ENCODE data around the gene SLFNL1. TPM values are rescaled to one million over a fixed set of nuclear protein-coding genes. Genes with fewer than 3 reads are reported as not detected.

The SLFNL1 gene
- total and polyA plus RNA-seq, 2 experiments from 2014 or later: 0.14 to 0.29 TPM

DNA sequence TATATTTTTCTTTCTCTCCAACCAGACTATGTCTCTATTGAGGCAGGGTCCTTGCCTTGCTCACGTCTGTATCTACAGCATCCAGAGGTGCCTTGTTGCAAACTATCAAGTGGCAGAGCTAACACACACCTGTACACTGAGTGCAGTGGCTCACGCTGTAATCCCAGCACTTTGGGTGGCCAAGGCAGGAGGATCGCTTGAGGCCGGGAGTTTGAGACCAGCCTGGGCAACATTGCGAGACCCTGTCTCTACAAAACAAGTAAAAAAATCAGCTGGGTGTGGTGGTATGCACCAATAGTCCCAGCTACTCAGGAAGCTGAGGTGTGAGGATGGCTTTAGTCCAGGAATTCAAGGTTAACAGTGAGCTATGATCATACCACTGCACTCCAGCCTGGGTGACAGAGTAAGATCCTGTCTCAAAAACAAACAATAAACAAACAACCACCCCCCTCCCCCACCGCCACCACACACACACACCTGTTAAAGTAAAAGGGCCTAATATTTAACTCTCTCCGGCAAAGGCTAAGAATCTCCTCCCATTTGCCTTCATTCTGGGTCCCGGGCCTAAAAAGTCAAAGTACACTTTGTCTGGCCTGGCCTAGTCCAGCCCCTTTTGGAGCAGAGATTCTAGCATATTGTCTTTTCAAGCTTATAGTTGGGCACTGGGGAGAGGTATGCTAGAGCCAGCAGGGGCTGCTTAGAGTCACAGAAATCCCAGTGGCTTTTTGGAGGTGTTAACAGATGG, 9.5 kb upstream of the SLFNL1 start (continued):
- TF ChIP-seq, protein P1, sequence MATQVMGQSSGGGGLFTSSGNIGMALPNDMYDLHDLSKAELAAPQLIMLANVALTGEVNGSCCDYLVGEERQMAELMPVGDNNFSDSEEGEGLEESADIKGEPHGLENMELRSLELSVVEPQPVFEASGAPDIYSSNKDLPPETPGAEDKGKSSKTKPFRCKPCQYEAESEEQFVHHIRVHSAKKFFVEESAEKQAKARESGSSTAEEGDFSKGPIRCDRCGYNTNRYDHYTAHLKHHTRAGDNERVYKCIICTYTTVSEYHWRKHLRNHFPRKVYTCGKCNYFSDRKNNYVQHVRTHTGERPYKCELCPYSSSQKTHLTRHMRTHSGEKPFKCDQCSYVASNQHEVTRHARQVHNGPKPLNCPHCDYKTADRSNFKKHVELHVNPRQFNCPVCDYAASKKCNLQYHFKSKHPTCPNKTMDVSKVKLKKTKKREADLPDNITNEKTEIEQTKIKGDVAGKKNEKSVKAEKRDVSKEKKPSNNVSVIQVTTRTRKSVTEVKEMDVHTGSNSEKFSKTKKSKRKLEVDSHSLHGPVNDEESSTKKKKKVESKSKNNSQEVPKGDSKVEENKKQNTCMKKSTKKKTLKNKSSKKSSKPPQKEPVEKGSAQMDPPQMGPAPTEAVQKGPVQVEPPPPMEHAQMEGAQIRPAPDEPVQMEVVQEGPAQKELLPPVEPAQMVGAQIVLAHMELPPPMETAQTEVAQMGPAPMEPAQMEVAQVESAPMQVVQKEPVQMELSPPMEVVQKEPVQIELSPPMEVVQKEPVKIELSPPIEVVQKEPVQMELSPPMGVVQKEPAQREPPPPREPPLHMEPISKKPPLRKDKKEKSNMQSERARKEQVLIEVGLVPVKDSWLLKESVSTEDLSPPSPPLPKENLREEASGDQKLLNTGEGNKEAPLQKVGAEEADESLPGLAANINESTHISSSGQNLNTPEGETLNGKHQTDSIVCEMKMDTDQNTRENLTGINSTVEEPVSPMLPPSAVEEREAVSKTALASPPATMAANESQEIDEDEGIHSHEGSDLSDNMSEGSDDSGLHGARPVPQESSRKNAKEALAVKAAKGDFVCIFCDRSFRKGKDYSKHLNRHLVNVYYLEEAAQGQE (IDR thresholded peaks at IDR 0.05; ENCODE audit: unreplicated experiment): no peak
- TF ChIP-seq POLR2AphosphoS5 (IDR thresholded peaks at IDR 0.05; ENCODE audit: low read depth): no peak
- TF ChIP-seq, protein P2, sequence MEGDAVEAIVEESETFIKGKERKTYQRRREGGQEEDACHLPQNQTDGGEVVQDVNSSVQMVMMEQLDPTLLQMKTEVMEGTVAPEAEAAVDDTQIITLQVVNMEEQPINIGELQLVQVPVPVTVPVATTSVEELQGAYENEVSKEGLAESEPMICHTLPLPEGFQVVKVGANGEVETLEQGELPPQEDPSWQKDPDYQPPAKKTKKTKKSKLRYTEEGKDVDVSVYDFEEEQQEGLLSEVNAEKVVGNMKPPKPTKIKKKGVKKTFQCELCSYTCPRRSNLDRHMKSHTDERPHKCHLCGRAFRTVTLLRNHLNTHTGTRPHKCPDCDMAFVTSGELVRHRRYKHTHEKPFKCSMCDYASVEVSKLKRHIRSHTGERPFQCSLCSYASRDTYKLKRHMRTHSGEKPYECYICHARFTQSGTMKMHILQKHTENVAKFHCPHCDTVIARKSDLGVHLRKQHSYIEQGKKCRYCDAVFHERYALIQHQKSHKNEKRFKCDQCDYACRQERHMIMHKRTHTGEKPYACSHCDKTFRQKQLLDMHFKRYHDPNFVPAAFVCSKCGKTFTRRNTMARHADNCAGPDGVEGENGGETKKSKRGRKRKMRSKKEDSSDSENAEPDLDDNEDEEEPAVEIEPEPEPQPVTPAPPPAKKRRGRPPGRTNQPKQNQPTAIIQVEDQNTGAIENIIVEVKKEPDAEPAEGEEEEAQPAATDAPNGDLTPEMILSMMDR (conservative IDR thresholded peaks at IDR 0.05; ENCODE audit: low read depth in 2 of 2): no peak

DNA sequence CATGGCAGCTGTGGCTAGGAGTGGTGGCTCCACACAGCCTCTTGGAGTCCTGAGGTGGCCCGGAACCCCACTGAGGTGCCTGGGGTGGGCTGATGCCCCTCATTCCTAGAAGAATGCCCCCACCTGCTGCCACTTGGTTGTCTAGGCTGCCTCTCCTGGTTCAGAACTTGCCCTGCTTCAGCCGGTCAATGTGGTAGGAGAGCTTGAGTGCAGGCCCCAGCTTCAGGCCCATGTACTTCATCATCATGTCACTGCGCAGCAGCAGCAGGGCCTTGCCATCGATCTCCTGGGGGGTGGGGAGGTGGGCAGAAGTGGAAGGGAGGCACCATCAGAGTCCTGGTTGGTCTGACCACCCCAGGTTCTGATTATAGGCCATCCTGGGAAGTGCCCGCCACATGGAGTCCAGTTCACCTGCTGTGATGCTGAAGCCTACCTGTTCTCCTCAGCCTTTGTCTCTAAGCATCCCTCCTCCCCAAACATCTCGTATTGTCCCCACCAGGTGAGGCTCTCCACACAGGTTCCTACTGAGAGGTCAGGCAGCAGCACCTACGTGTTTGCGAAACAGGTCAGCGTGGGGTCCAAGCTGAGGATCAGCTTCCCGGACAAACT, 6.6 kb upstream of the SLFNL1 start:
- ATAC-seq (no peak), DNase-seq (ENCODE audit: low spot score) (no peak)
- H3K4me2 ChIP-seq: no peak overlapping the region
- H3K4me3 ChIP-seq: no peak overlapping the region
- H3K36me3 Mint-ChIP-seq (ENCODE audit: low read depth): peaks cover 25% of the 10 kb centered on the region
- H3K27me3 ChIP-seq (ENCODE audit: insufficient read depth): peaks cover 11% of the 10 kb centered on the region; the same call in 1 of the 2 replicates
- no peaks in the 10 kb centered on the region for H3K79me2 ChIP-seq (replicated peaks; ENCODE audit: insufficient read depth)
- H3K27me3 Mint-ChIP-seq (ENCODE audit: insufficient read depth, low read depth, poor library complexity): peaks cover 6% of the 10 kb centered on the region
- H3K9me2 ChIP-seq (ENCODE audit: insufficient read depth): no peaks in the 10 kb centered on the region
- peaks cover 6% of the 10 kb centered on the region; the same call in 1 of the 2 replicates for H3K4me1 ChIP-seq (ENCODE audit: insufficient read depth)
- H4K20me1 ChIP-seq (replicated peaks; ENCODE audit: insufficient read depth): no peaks in the 10 kb centered on the region
- H3K9me3 Mint-ChIP-seq: no peaks in the 10 kb centered on the region
- H3K27ac Mint-ChIP-seq: no peak overlapping the region
- H3K36me3 ChIP-seq (ENCODE audit: insufficient read depth): no peaks in the 10 kb centered on the region
- no peak overlapping the region for H2AFZ ChIP-seq
- no peak overlapping the region for H3K27ac ChIP-seq (ENCODE audit: low read depth)
- H3K4me3 Mint-ChIP-seq: no peak overlapping the region
- no peak for TF ChIP-seq ZNF462 (CRISPR knock-in tag; IDR thresholded peaks at IDR 0.05)
- no peak for TF ChIP-seq ZNF114 (CRISPR knock-in tag; IDR thresholded peaks at IDR 0.05)
- no peak for TF ChIP-seq STAT1 (IDR thresholded peaks at IDR 0.05; ENCODE audit: unreplicated experiment)
- H3F3A ChIP-seq (replicated peaks; ENCODE audit: low read depth): no peaks in the 10 kb centered on the region
- H3K4me1 Mint-ChIP-seq: peaks cover 10% of the 10 kb centered on the region

Measured in GM23338 (cell line).